B cell (primary cell): ENCODE measurements around the gene N4BP3. TPM values are rescaled to one million over a fixed set of nuclear protein-coding genes. Genes with fewer than 3 reads are reported as not detected.

Experiments used
- ATAC-seq: fragments of 200-7000 bp; cut with Tn5 transposase; one replicate; pipeline ENCODE4 v1.10.0; 2021; ENCODE audit warnings: low read depth, mild to moderate bottlenecking, moderate number of reproducible peaks, moderate library complexity
- CTCF ChIA-PET: fragments of 350-600 bp; sonication (Branson Sonifier 250); formaldehyde crosslinking; loops from one replicate; lab custom pipeline; 2021; ENCODE audit warnings: antibody characterized with exemption, inconsistent platforms; lab: Charles Lee
- POLR2A ChIA-PET: fragments of 350-600 bp; sonication (Branson Sonifier 250); formaldehyde crosslinking; loops from one replicate; lab custom pipeline; 2021; ENCODE audit warnings: antibody characterized with exemption; lab: Charles Lee
- DNase-seq: peaks from one replicate; pipeline ENCODE4 v3.0.0; 2013
- H2AFZ ChIP-seq: 2 replicates; pipeline ENCODE4 v1.6.1; 2012; ENCODE audit warnings: mild to moderate bottlenecking, low read depth, low read length; ENCODE audit not compliant: insufficient read depth, poor library complexity, severe bottlenecking
- H3K27ac ChIP-seq, 2 donors: 1 replicate in 1 of 2; 2 replicates in 1 of 2; pipeline ENCODE4 v1.5.1; 2012 to 2013; ENCODE audit warnings: low read length in 2 of 2, mild to moderate bottlenecking in 2 of 2, moderate library complexity in 1 of 2
- H3K27me3 ChIP-seq, 4 experiments: fragments of 200-600 bp in 1 of 4; sonication (generic) in 1 of 4; replicated peaks in 1 of 4; 1 replicate in 2 of 4; 2 replicates in 2 of 4; pipeline versions ENCODE4 v1.6.1 to v1.7.0; 2013 to 2016; ENCODE audit warnings: low read length in 3 of 4, mild to moderate bottlenecking in 2 of 4, mixed read lengths in 1 of 4, moderate library complexity in 1 of 4; ENCODE audit not compliant: insufficient read depth in 4 of 4, control insufficient read depth in 3 of 4; ENCODE audit errors: control extremely low read depth in 1 of 4
- H3K36me3 ChIP-seq, 2 experiments: replicated peaks in 1 of 2; 1 replicate in 1 of 2; 2 replicates in 1 of 2; pipeline versions ENCODE4 v1.6.1 to v1.7.1; 2013; ENCODE audit warnings: low read length in 1 of 2; ENCODE audit not compliant: insufficient read depth in 2 of 2, control insufficient read depth in 1 of 2; ENCODE audit errors: control extremely low read depth in 1 of 2, extremely low read depth in 1 of 2
- H3K4me1 ChIP-seq, 2 donors: fragments of 200-600 bp in 1 of 2; sonication (generic) in 1 of 2; 1 replicate in 1 of 2; 2 replicates in 1 of 2; pipeline versions ENCODE4 v1.5.1 to v1.6.1; 2013 to 2017; ENCODE audit warnings: low read length in 2 of 2; ENCODE audit not compliant: control insufficient read depth in 2 of 2, insufficient read depth in 2 of 2
- H3K4me2 ChIP-seq: replicated peaks from 2 replicates; pipeline ENCODE3; 2012; ENCODE audit warnings: mild to moderate bottlenecking, low read depth, low read length; ENCODE audit not compliant: poor library complexity, severe bottlenecking
- H3K4me3 ChIP-seq, 5 experiments: fragments of 200-600 bp in 1 of 5; sonication (generic) in 1 of 5; 1 replicate in 3 of 5; 2 replicates in 2 of 5; pipeline versions ENCODE4 v1.5.1 to v1.7.0; 2011 to 2016; ENCODE audit warnings: low read length in 4 of 5, mild to moderate bottlenecking in 4 of 5, low read depth in 2 of 5, control low read depth in 1 of 5, moderate library complexity in 1 of 5; ENCODE audit not compliant: insufficient read depth in 1 of 5; ENCODE audit errors: control extremely low read depth in 1 of 5, extremely low read depth in 1 of 5
- H3K79me2 ChIP-seq: fragments of 200-600 bp; sonication (generic); one replicate; pipeline ENCODE4 v1.6.0; 2016; ENCODE audit warnings: low read length; ENCODE audit not compliant: control insufficient read depth, insufficient read depth
- H3K9ac ChIP-seq: fragments of 200-600 bp; sonication (generic); 2 replicates; pipeline ENCODE4 v1.6.1; 2017; ENCODE audit warnings: mild to moderate bottlenecking, low read length, moderate library complexity
- H3K9me3 ChIP-seq, 3 donors: one replicate each; pipeline versions ENCODE4 v1.6.1 to v1.7.1; 2013; ENCODE audit warnings: low read length in 2 of 3; ENCODE audit not compliant: control insufficient read depth in 2 of 3, insufficient read depth in 1 of 3; ENCODE audit errors: control extremely low read depth in 1 of 3
- H4K20me1 ChIP-seq: 2 replicates; pipeline ENCODE4 v1.6.0; 2012; ENCODE audit warnings: mild to moderate bottlenecking, low read length; ENCODE audit not compliant: insufficient read depth, control insufficient read depth, poor library complexity, severe bottlenecking
- H3K27ac Mint-ChIP-seq: one replicate; pipeline ENCODE4 v1.8.0; 2021; ENCODE audit warnings: mixed read lengths
- H3K27me3 Mint-ChIP-seq: one replicate; pipeline ENCODE4 v1.8.0; 2021; ENCODE audit warnings: mixed read lengths
- H3K4me1 Mint-ChIP-seq: one replicate; pipeline ENCODE4 v1.8.0; 2021; ENCODE audit warnings: mixed read lengths
- H3K4me3 Mint-ChIP-seq: one replicate; pipeline ENCODE4 v1.8.0; 2021; ENCODE audit warnings: mixed read lengths
- H3K9me3 Mint-ChIP-seq: one replicate; pipeline ENCODE4 v1.8.0; 2022; ENCODE audit warnings: mixed read lengths; ENCODE audit not compliant: insufficient read depth
- CTCF ChIP-seq: fragments of 200-600 bp; IDR thresholded peaks from one replicate; pipeline ENCODE4 v1.8.0; 2022; ENCODE audit warnings: antibody characterized with exemption, mild to moderate bottlenecking
- EZH2 ChIP-seq: IDR thresholded peaks from 2 replicates; pipeline ENCODE4 v1.6.1; 2012; ENCODE audit warnings: borderline replicate concordance, low read depth, mild to moderate bottlenecking, moderate library complexity, low read length; ENCODE audit not compliant: insufficient read depth, poor library complexity, severe bottlenecking
- WGBS: methylation state at CpG from one replicate; pipeline ENCODE4 v1.1.5; 2013; ENCODE audit warnings: missing lambda C conversion rate; ENCODE audit not compliant: insufficient coverage; 5-methylcytosine and 5-hydroxymethylcytosine counted together
- intact Hi-C: fragments of 100-400 bp; cut with micrococcal nuclease; formaldehyde crosslinking; loops from one replicate; pipeline ENCODE4 v1.10.0; 2022
- polyA plus RNA-seq: library from polyadenylated mRNA; depleted of rRNA; stranded (reverse); fragments of >200 nt; gene quantifications from 2 replicates; pipeline ENCODE4 v1.2.3, GENCODE V29; 2012
- total RNA-seq, 2 donors: library from RNA; stranded (reverse); fragments of 120-200 nt in 1 of 2; gene quantifications; 1 replicate in 1 of 2; 2 replicates in 1 of 2; pipeline versions ENCODE4 v1.2.3 to v1.2.4, GENCODE V29; 2013 to 2022

The N4BP3 gene
- total and polyA plus RNA-seq, 2 donors (not counting 1 experiment from before 2014, with no cell fraction given) = 13.3 to 48.7 TPM

GRCh38 chr5:178137991-178138390, 24.7 kb downstream of the N4BP3 start:
- ChIA-PET POLR2A (interaction anchor here (1.3 kb wide), 1 partner anchor 9 kb away, joined by 4 read pairs; no protein-coding TSS in a partner anchor), CTCF (interaction anchor here (0.9 to 4.6 kb wide), 5 partner anchors 8 to 62 kb away, joined by 3 to 35 read pairs (median 7); no protein-coding TSS in a partner anchor)
- Histone ChIP-seq H3K27me3 (no peaks in the 10 kb centered on the region), H3K27ac (no peak overlapping the region), H3K9me3 (no peaks in the 10 kb centered on the region), H3K79me2 (no peaks in the 10 kb centered on the region), H3K9ac (no peak overlapping the region), H3K36me3 (peaks cover 0 to 37% of the 10 kb centered on the region in 2 experiments), H3K4me2 (no peak overlapping the region), H2AFZ (no peak overlapping the region), H3K4me3 (no peak overlapping the region), H4K20me1 (peaks cover 7% of the 10 kb centered on the region), H3K4me1 (no peaks in the 10 kb centered on the region)
- no peak for TF ChIP-seq CTCF
- Mint-ChIP-seq H3K27me3 (no peaks in the 10 kb centered on the region), H3K4me3 (no peak overlapping the region), H3K9me3 (no peaks in the 10 kb centered on the region), H3K4me1 (peaks cover 8% of the 10 kb centered on the region), H3K27ac (no peak overlapping the region)
- intact Hi-C loops = no loop called here
- WGBS = 97% methylated on average over 12 of the region's 12 CpGs
- ATAC-seq (no peak), DNase-seq (no peak)

- POLR2A ChIA-PET = no interaction called here
- Mint-ChIP-seq H3K4me3 (no peak overlapping the region), H3K27me3 (no peaks in the 10 kb centered on the region), H3K4me1 (no peaks in the 10 kb centered on the region), H3K27ac (no peak overlapping the region), H3K9me3 (no peaks in the 10 kb centered on the region)
- Histone ChIP-seq H3K36me3 (peaks cover 0 to 42% of the 10 kb centered on the region in 2 experiments), H3K4me3 (no peak overlapping the region), H4K20me1 (peaks cover 5% of the 10 kb centered on the region), H3K4me1 (no peaks in the 10 kb centered on the region), H3K27ac (no peak overlapping the region), H2AFZ (no peak overlapping the region), H3K9ac (no peak overlapping the region), H3K4me2 (no peak overlapping the region), H3K27me3 (no peaks in the 10 kb centered on the region), H3K79me2 (no peaks in the 10 kb centered on the region), H3K9me3 (no peaks in the 10 kb centered on the region)
- intact Hi-C loops = no loop called here
- CTCF ChIA-PET = interaction anchor here (1.4 to 22.8 kb wide), 4 partner anchors 12 to 65 kb away, joined by 10 to 540 read pairs (median 17); partner anchors contain the start of gene NHP2
- TF ChIP-seq CTCF (no peak), EZH2 (no peak)
- ATAC-seq (no peak), DNase-seq (no peak)
- 100% methylated on average over 3 of the region's 4 CpGs for WGBS
Measured at GRCh38 chr5:178141550-178141949, 28.2 kb downstream of the N4BP3 start.
